Effector memory CD4-positive, alpha-beta T cell (primary cell): ENCODE data around the gene TRIM28.
A peak's percentile ranks its signal among the peaks of the same experiment; 100 is the strongest.

Experiments used
- DNase-seq, 3 donors: peaks; one replicate each; pipeline ENCODE4 v3.0.0-alpha.2; 2020
- H3K27ac ChIP-seq: 2 replicates; pipeline ENCODE4 v1.7.0; 2013; ENCODE audit warnings: mild to moderate bottlenecking, low read length, moderate library complexity; ENCODE audit not compliant: insufficient read depth, poor library complexity, severe bottlenecking
- H3K27me3 ChIP-seq: replicated peaks from 2 replicates; pipeline ENCODE4 v1.7.0; 2013; ENCODE audit warnings: mild to moderate bottlenecking, low read length; ENCODE audit not compliant: insufficient read depth, control insufficient read depth, poor library complexity, severe bottlenecking
- H3K36me3 ChIP-seq: 2 replicates; pipeline ENCODE4 v1.7.0; 2013; ENCODE audit warnings: mild to moderate bottlenecking, low read length, moderate library complexity; ENCODE audit not compliant: control insufficient read depth, insufficient read depth
- H3K4me1 ChIP-seq: 2 replicates; pipeline ENCODE4 v1.7.0; 2013; ENCODE audit warnings: low read length, mild to moderate bottlenecking; ENCODE audit not compliant: control insufficient read depth, insufficient read depth, poor library complexity, severe bottlenecking
- H3K4me3 ChIP-seq: 2 replicates; pipeline ENCODE4 v1.7.0; 2013; ENCODE audit warnings: low read length, low read depth, mild to moderate bottlenecking; ENCODE audit not compliant: insufficient read depth, poor library complexity, severe bottlenecking
- H3K9me3 ChIP-seq: 2 replicates; pipeline ENCODE4 v1.7.0; 2013; ENCODE audit warnings: mild to moderate bottlenecking, low read length, moderate library complexity; ENCODE audit not compliant: control insufficient read depth

The TRIM28 gene

DNA sequence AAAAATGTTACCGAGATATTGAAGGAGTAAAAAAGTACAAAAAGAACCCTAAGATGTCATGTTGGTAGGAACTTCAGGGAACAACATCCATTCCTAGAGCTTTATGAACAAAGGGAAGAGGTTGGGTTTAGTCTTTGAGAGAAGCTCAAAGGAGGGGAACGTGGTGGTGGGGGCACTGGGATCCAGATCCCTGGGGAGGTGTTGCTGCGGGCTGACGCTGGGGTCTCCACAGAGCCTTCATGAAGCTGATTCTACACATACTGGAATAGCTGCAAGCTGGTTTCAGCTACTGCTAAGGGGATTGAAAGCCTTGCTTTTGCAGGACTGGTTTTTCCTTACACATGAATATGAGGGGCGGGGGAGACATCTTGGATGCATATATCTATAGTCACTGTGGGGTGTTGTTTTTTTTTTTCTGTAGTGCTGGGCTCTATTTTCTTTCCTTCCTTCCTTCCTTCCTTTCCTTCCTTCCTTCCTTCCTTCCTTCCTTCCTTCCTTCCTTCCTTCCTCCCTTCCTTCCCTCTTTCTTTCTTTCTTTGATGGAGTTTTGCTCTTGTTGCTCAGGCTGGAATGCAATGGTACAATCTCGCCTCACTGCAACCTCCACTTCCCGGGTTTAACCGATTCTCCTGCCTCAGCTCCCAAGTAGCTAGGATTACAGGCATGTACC lies 35.7 kb downstream of the TRIM28 start:
- Histone ChIP-seq H3K27ac (no peak overlapping the region), H3K36me3 (peaks cover 9% of the 10 kb centered on the region), H3K9me3 (no peaks in the 10 kb centered on the region), H3K27me3 (no peaks in the 10 kb centered on the region), H3K4me3 (no peak overlapping the region), H3K4me1 (peaks cover 11% of the 10 kb centered on the region)
- no peak for DNase-seq

DNA sequence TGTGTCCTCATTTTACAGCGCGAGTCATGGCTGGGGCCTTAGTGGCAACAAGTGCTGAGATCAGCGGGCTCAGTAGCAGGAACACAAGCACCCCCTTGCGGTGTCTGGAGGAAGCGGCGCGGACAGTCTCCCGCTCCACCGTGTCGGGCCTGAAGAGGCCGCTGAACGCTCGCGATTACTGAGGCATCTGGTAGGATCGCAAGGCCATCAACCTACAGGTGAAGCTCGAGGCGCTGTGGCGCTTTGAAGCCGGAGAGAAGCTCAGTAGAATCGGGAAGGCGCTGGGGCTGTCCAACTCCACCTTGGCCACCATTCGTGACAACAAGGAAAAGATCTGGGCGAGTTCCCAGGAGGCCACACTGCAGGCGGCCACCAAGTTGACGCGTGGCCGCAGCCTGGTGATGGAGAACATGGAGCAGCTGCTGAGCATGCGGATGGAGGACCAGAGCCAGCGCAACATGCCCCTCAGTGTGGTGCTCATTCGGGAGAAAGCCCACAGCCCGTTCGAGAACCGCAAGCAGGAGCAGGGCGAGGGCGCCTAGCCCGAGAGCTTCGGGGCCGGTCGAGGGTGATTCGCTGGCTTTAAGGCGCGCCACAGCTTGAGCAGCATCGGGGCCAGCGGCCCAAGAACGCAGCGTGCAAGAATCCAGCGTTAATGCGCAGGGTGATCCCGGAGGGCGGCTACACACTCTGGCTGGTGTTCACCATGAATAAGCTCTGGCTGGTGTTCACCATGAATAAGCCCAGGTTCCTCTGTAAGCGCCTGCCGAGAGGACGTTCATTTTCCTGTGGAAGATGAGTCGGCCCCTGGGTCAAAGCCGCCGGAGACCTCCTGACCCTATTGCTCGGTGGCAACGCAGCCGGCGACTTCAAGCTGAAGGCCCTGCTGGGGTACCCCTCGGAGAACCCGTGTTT lies 37.6 kb downstream of the TRIM28 start:
- Histone ChIP-seq H3K4me1 (no peaks in the 10 kb centered on the region), H3K27me3 (no peaks in the 10 kb centered on the region), H3K36me3 (peaks cover 9% of the 10 kb centered on the region), H3K27ac (no peak overlapping the region), H3K9me3 (no peaks in the 10 kb centered on the region), H3K4me3 (no peak overlapping the region)
- DNase-seq, result peak; percentile 78 to 82 (median 78)

DNA sequence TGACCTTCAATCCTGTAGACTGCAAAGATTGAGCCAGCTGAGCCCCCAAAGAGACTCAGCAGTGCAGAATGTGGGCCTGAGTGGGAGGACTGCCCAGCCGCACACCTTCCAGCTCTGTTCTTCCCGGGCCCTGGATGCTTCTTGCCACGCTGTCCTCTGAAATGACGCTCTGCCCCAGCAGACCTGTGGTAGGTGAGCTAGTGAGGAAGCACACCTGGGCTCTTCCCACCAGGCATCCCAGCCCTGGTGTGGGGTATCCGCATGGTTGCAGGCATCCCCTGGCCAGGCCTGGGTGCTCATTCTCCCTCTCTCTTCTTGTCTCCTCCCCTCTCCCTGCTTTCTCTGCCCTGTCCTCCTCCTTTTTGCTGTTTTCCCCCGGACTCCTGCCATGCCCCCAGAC lies 39.1 kb downstream of the TRIM28 start:
- H3K4me1 ChIP-seq, result no peaks in the 10 kb centered on the region
- H3K36me3 ChIP-seq, result peaks cover 9% of the 10 kb centered on the region
- H3K4me3 ChIP-seq, result no peak overlapping the region
- no peak overlapping the region for H3K27ac ChIP-seq
- H3K27me3 ChIP-seq, result no peaks in the 10 kb centered on the region
- no peak for DNase-seq
- no peaks in the 10 kb centered on the region for H3K9me3 ChIP-seq

DNA sequence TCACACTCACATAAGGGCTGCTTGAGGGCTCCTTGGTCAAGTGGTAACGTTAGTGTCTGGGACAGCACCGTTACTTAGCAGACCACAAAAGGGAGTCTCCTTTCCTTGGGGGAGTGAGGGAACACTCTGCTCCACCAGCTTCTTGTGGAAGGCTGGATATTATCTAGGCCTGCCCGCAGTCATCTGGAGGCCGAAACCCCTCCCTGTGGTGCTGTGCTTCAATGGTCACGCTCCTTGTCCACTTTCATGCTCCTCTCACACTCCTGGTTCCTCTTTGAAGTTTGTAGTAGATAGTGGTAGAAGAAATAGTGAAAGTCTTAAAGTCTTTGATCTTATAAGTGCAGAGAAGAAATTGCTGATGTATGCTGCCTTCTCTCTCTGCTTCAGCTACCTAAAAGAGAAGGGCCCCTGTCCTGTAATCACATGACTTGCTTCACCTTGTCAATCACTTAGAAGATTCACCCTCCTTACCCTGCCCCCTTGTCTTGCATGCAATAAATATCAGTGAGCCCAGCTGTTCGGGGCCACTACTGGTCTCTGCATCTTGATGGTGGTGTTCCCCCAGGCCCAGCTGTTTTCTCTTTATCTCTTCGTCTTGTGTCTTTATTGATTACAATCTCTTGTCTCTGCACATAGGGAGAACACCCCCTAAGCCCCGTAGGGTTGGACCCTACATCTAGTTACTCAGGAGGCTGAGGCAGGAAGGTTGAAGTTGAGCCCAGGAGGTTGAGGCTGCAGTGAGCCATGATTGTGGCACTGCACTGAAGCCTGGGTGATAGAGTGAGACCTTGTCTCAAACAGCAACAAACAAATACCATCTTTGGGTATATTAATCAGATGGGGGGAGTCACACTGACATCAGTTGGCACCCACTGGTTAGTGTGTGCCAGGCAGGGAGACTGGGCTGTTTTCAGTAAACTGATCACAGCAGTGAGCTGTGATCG lies 40.9 kb downstream of the TRIM28 start:
- H3K27ac ChIP-seq, result no peak overlapping the region
- H3K9me3 ChIP-seq, result no peaks in the 10 kb centered on the region
- no peak for DNase-seq
- no peak overlapping the region for H3K4me3 ChIP-seq
- H3K4me1 ChIP-seq, result no peaks in the 10 kb centered on the region
- H3K27me3 ChIP-seq, result no peaks in the 10 kb centered on the region
- H3K36me3 ChIP-seq, result peaks cover 9% of the 10 kb centered on the region

DNA sequence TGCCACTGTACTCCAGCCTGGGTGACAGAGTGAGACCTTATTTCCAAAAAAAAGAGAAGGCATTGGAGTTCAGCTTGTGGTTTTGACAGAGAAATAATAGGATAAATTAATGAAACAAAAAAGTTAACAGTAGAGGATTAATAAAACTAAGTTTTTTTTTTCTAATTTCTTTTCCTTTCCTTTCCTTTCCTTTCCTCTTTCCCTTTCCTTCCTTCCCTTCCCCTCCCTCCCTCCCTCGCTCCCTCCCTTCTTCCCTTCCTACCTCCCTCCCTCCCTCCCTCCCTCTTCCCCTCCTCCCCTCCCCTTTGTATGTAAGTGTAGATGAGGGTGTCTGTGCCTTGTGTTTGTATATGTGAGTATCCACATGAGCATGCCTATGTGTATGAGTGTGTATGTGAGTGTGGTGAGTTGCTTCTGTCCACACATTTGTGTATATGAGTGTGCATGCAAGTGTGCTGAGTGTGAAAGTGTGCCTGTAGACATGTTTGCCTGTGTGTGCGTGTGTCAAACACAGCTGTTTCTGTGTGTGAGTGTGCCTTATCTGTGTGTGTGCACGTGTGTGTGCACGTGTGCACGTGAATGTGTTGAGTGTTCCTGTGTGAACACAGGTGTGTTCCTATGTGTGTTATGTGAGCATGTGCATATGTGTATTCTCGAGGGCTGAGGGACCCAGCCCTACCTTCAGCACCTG lies 41.7 kb downstream of the TRIM28 start:
- Histone ChIP-seq H3K4me1 (no peaks in the 10 kb centered on the region), H3K9me3 (no peaks in the 10 kb centered on the region), H3K36me3 (peaks cover 9% of the 10 kb centered on the region), H3K27ac (no peak overlapping the region), H3K27me3 (no peaks in the 10 kb centered on the region), H3K4me3 (no peak overlapping the region)
- no peak for DNase-seq

DNA sequence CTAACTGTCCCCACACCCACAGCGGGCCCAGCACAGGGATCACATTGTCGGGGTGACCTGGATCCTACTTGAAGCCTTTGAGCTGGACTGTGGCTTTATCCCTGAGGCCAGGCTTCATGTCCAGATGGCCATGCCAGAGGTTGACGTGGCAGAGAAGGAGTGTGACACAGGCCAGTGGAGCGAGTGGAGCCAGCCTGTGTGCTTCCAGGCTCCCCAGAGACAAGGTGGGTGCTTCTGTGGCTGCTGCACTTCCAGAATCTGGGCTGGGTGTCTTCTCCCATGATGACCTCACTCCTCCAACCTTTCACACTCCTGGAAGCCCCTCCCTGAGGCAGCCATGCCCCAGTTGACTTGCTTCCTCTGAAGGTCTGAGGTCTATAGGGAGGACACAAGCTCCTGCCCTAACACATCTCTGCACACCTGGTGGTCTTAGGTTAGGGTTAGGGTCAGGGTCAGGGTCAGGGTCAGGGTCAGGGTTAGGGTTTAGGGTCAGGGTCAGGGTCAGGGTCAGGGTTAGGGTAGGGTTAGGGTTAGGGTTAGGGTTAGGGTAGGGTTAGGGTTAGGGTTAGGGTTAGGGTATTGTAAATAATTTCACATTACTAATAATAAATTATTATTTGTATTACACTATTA lies 42.4 kb downstream of the TRIM28 start:
- no peaks in the 10 kb centered on the region for H3K9me3 ChIP-seq
- H3K27me3 ChIP-seq, result no peaks in the 10 kb centered on the region
- H3K4me3 ChIP-seq, result no peak overlapping the region
- H3K4me1 ChIP-seq, result no peaks in the 10 kb centered on the region
- peaks cover 9% of the 10 kb centered on the region for H3K36me3 ChIP-seq
- no peak for DNase-seq
- no peak overlapping the region for H3K27ac ChIP-seq
